HG03575 (cell line): Measurements from ENCODE around the gene MTUS2.

Experiments
- ATAC-seq: cut with Tn5 transposase; IDR thresholded peaks from one replicate; pipeline ENCODE4 v1.9.1; 2021; ENCODE audit not compliant: unreplicated experiment, insufficient number of reproducible peaks, low FRiP score; ENCODE audit errors: extremely low read depth

MTUS2 gene

GRCh38 chr13:29077051-29077813 lies 257.1 kb downstream of the MTUS2 start:
- ATAC-seq = no peak

GRCh38 chr13:29081036-29081435 lies 260.9 kb downstream of the MTUS2 start:
- ATAC-seq = no peak

GRCh38 chr13:29081697-29082440 lies 261.7 kb downstream of the MTUS2 start:
- ATAC-seq = no peak

GRCh38 chr13:29099781-29100406 lies 279.8 kb downstream of the MTUS2 start:
- no peak for ATAC-seq

- no peak for ATAC-seq
Observed at GRCh38 chr13:29100758-29101157, 280.6 kb downstream of the MTUS2 start.

- no peak for ATAC-seq
Observed at GRCh38 chr13:29101409-29101808, 281.3 kb downstream of the MTUS2 start.

- no peak for ATAC-seq
Observed at GRCh38 chr13:29101905-29102304, 281.8 kb downstream of the MTUS2 start.

- no peak for ATAC-seq
Observed at GRCh38 chr13:29103065-29103800, 283.1 kb downstream of the MTUS2 start.

- no peak for ATAC-seq
Observed at GRCh38 chr13:29104461-29104860, 284.3 kb downstream of the MTUS2 start.

- ATAC-seq = no peak
Observed at GRCh38 chr13:29105779-29106178, 285.6 kb downstream of the MTUS2 start.

GRCh38 chr13:29106651-29107050 lies 286.5 kb downstream of the MTUS2 start:
- ATAC-seq = no peak

GRCh38 chr13:29108068-29108786 lies 288.1 kb downstream of the MTUS2 start:
- no peak for ATAC-seq

- ATAC-seq = no peak
Observed at GRCh38 chr13:29109987-29110386, 289.8 kb downstream of the MTUS2 start.

GRCh38 chr13:29111446-29111845 lies 291.3 kb downstream of the MTUS2 start:
- no peak for ATAC-seq

- no peak for ATAC-seq
Observed at GRCh38 chr13:29115842-29116241, 295.7 kb downstream of the MTUS2 start.

- ATAC-seq = no peak
Observed at GRCh38 chr13:29117663-29118062, 297.5 kb downstream of the MTUS2 start.

- ATAC-seq = no peak
Observed at GRCh38 chr13:29118471-29118870, 298.3 kb downstream of the MTUS2 start.

- ATAC-seq = peak; percentile 59
Observed at GRCh38 chr13:29125191-29125933, 305.2 kb downstream of the MTUS2 start.
